Measurements from ENCODE around the gene TNXB. TPM values are rescaled to one million over a fixed set of nuclear protein-coding genes. Genes with fewer than 3 reads are reported as not detected.
A peak's percentile ranks its signal among the peaks of the same experiment; 100 is the strongest.

The TNXB gene
- total RNA-seq, 1 experiment from 2014 or later: 1.8 TPM

DNA sequence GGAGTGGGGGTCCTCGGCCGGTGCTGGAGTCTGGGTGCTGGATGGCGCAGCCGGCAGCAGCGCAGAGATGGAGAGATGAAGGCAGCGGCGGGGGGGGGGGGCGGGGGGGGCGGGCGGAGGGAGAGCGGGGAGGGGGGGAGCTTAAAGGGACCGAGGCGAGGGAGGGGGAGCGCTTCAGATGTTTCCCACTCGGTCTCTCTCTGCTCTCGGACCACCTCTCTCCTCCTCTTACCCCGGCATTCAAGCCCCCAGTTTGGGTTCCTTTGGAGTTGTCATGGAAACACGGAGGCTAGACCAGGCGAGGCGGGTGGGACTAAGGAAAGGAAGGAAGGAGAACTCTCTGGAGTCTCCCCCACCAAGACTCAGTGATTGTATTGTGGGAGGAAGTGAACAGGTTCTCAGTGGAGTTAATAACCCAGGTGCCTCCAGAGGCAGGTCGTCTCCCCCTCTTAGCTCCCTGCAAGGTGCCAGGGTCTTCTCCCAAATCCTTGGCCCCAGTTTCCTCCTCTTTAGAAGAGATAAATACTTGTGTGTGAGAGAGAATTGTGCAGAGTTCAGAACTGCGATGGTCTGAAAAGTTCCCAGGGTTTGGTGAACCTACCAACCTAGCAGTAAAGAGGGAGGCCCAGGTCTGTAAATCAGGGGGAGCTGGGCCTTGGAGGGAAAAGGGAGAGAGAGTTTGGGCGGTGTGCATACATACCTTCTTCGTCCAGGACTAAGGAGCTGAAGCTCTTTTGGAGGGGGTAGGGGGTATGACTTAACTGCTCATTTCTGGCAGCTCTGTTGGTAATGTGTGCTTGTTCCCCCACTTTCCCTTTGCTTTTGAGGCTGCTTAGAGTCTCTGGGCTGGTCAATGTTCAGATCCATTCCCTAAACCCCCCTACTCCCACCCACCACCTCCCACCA lies 43.0 kb upstream of the TNXB start, which contains the start of gene PRRT1:
Gene PRRT1 (minus strand): TSS at position 77 of the 906 bp plus-strand sequence. CDS start 112 bp downstream, outside the sequence.
- intact Hi-C loops (cut with micrococcal nuclease; ENCODE audit: unreplicated experiment) (loop anchor here (2.0 kb wide), 1 partner anchor 33 kb away; no protein-coding TSS in a partner anchor), in situ Hi-C loops (cut with HindIII; ENCODE audit: low pct_unique_long_range_greater_than_20kb, low sequenced_read_pairs) (no loop called here)
- ChIA-PET POLR2A (interaction anchor here (0.5 to 0.9 kb wide), 5 partner anchors 20 to 398 kb away, joined by 3 to 8 read pairs (median 3); partner anchors contain the start of gene FKBPL), CTCF (interaction anchor here (0.5 to 0.6 kb wide), 2 partner anchors 32 to 69 kb away, joined by 3 to 5 read pairs; no protein-coding TSS in a partner anchor)
- Histone ChIP-seq H3K27me3 (ENCODE audit: control insufficient read depth, insufficient read depth, low read length) (no peaks in the 10 kb centered on the region), H3K9me3 (ENCODE audit: control insufficient read depth, insufficient read depth, low read depth, low read length) (no peaks in the 10 kb centered on the region), H3K4me3 (ENCODE audit: low read depth in 2 of 2, low read length in 2 of 2) (peak within 1 kb of the TSS; percentile 81 to 96), H3K36me3 (ENCODE audit: control insufficient read depth, insufficient read depth, low read length) (no peaks in the 10 kb centered on the region; the same call in 1 of the 2 replicates), H3K27ac (ENCODE audit: low read length) (peak within 1 kb of the TSS; percentile 84), H3K4me1 (ENCODE audit: control insufficient read depth, insufficient read depth, low read length) (peaks cover 21% of the 10 kb centered on the region)
- DNase-seq (ENCODE audit: low read depth, low spot score) (no peak), ATAC-seq (no peak)
- no TSS peak for BruUV-seq (replicated peaks)
- TF ChIP-seq CTCF (IDR thresholded peaks at IDR 0.05) (no peak), SIN3A (IDR thresholded peaks at IDR 0.05; ENCODE audit: borderline replicate concordance, insufficient read depth, low read depth, low read length) (no peak), TCF7L2 (IDR thresholded peaks at IDR 0.05; ENCODE audit: low read depth, low read length) (no peak), POLR2AphosphoS5 (IDR thresholded peaks at IDR 0.05; ENCODE audit: low read depth, low read length) (no peak), REST (IDR thresholded peaks at IDR 0.05; ENCODE audit: insufficient read depth in 1 of 2, low read depth in 2 of 2, low read length in 1 of 2) (no peak)

DNA sequence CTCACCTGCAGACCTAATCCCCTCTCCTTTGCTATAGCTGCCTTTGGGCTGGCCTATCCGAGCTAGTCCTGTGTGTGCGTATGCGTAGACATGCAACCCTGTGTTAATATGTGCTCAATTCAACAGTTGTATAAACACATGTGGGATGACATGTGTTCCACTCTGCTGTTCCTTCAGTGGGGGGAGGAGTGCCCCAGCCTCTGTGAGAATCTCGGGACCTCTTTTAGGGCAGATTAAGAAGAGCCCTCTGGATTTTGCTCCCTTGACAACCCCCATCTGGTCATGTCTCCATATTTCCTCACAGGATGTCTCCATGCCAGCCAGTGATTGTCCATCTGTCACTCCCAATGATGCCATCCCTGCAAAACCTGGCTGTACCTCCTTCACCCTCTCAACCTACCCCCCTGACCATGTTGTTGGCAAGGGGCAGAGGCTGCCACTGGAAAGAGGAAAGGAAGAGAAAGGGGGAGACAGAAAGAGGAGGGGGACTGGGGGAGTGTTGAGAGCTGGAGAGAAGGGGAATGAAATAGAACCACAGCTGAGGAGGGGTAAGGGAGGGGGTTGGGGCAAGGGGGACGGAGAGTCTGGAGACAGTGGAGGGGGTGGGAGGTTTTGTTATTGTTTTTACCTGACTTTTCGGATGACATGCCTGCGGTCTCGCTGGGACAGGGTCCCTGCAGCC lies 42.2 kb upstream of the TNXB start:
- no peak for TF ChIP-seq TCF7L2 (IDR thresholded peaks at IDR 0.05; ENCODE audit: low read depth, low read length)
- TF ChIP-seq CTCF (IDR thresholded peaks at IDR 0.05): no peak
- no peak for TF ChIP-seq POLR2AphosphoS5 (IDR thresholded peaks at IDR 0.05; ENCODE audit: low read depth, low read length)
- TF ChIP-seq REST (IDR thresholded peaks at IDR 0.05; ENCODE audit: insufficient read depth in 1 of 2, low read depth in 2 of 2, low read length in 1 of 2): no peak
- no peak for TF ChIP-seq SIN3A (IDR thresholded peaks at IDR 0.05; ENCODE audit: borderline replicate concordance, insufficient read depth, low read depth, low read length)
- no peaks in the 10 kb centered on the region; the same call in 1 of the 2 replicates for H3K36me3 ChIP-seq (ENCODE audit: control insufficient read depth, insufficient read depth, low read length)
- ChIA-PET POLR2A (interaction anchor here (0.8 kb wide), 1 partner anchor 21 kb away, joined by 3 read pairs; the partner anchor contains the start of gene FKBPL), CTCF (no interaction called here)
- ATAC-seq (no peak), DNase-seq (ENCODE audit: low read depth, low spot score) (no peak)
- peaks cover 21% of the 10 kb centered on the region for H3K4me1 ChIP-seq (ENCODE audit: control insufficient read depth, insufficient read depth, low read length)
- in situ Hi-C loops (cut with HindIII; ENCODE audit: low pct_unique_long_range_greater_than_20kb, low sequenced_read_pairs) (no loop called here), intact Hi-C loops (cut with micrococcal nuclease; ENCODE audit: unreplicated experiment) (no loop called here)
- BruUV-seq (replicated peaks): no TSS peak
- H3K4me3 ChIP-seq (ENCODE audit: low read depth in 2 of 2, low read length in 2 of 2): peak overlapping the region in 1 of 2 experiments; percentile 23; a peak in 2 of 4 replicates
- H3K27ac ChIP-seq (ENCODE audit: low read length): no peak overlapping the region
- H3K9me3 ChIP-seq (ENCODE audit: control insufficient read depth, insufficient read depth, low read depth, low read length): no peaks in the 10 kb centered on the region
- no peaks in the 10 kb centered on the region for H3K27me3 ChIP-seq (ENCODE audit: control insufficient read depth, insufficient read depth, low read length)
